Measurements from ENCODE around the gene AGAP3. TPM values are rescaled to one million over a fixed set of nuclear protein-coding genes. Genes with fewer than 3 reads are reported as not detected.

AGAP3 gene
- total RNA-seq, 4 donors from 2014 or later = 49.0 to 75.2 (median 66.2) TPM

GRCh38 chr7:151069841-151070573 lies 16.3 kb upstream of the AGAP3 start:
- Histone ChIP-seq H3K9me3 (no peaks in the 10 kb centered on the region), H3K4me1 (no peaks in the 10 kb centered on the region), H3K4me3 (replicated peaks in 1 of 3) (no peak overlapping the region), H3K27ac (no peak overlapping the region), H3K27me3 (no peaks in the 10 kb centered on the region), H3K36me3 (peaks cover 78 to 94% of the 10 kb centered on the region in 2 donors)
- intact Hi-C loops (cut with DNase I) = no loop called here
- DNase-seq = no peak
- 95 to 99% methylated on average over 12 to 17 of the region's 17 CpGs for WGBS, 2 donors
- TF ChIP-seq, protein P1, sequence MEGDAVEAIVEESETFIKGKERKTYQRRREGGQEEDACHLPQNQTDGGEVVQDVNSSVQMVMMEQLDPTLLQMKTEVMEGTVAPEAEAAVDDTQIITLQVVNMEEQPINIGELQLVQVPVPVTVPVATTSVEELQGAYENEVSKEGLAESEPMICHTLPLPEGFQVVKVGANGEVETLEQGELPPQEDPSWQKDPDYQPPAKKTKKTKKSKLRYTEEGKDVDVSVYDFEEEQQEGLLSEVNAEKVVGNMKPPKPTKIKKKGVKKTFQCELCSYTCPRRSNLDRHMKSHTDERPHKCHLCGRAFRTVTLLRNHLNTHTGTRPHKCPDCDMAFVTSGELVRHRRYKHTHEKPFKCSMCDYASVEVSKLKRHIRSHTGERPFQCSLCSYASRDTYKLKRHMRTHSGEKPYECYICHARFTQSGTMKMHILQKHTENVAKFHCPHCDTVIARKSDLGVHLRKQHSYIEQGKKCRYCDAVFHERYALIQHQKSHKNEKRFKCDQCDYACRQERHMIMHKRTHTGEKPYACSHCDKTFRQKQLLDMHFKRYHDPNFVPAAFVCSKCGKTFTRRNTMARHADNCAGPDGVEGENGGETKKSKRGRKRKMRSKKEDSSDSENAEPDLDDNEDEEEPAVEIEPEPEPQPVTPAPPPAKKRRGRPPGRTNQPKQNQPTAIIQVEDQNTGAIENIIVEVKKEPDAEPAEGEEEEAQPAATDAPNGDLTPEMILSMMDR (IDR thresholded peaks at IDR 0.05) = no peak
- no peak for TF ChIP-seq POLR2A (IDR thresholded peaks at IDR 0.05)

DNA sequence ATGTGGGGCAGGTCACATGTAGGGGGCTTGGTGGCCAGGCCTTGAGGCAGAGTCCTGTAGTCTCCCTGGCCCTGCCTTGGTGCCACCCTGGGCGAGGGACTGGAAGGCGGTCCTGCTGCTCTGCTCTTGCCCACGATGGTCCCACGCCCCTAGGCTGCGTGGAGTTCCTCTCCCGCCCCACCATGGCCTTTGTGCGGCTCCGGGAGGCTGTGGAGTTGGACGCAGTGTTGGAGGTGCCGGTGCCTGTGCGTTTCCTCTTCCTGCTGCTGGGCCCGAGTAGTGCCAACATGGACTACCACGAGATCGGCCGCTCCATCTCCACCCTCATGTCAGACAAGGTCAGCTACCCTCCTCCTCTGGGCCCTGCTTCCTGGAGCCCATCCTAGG lies 15.7 kb upstream of the AGAP3 start:
- H3K9me3 ChIP-seq = no peaks in the 10 kb centered on the region
- no peak for DNase-seq
- TF ChIP-seq POLR2A (IDR thresholded peaks at IDR 0.05) = no peak
- TF ChIP-seq, protein P1 (IDR thresholded peaks at IDR 0.05) = no peak
- H3K4me3 ChIP-seq (replicated peaks in 1 of 3) = no peak overlapping the region
- H3K36me3 ChIP-seq = peaks cover 78 to 94% of the 10 kb centered on the region in 2 donors
- intact Hi-C loops (cut with DNase I) = no loop called here
- H3K27me3 ChIP-seq = no peaks in the 10 kb centered on the region
- H3K27ac ChIP-seq = no peak overlapping the region
- H3K4me1 ChIP-seq = no peaks in the 10 kb centered on the region
- WGBS, 2 donors = 93 to 95% methylated on average over 4 to 13 of the region's 15 CpGs

DNA sequence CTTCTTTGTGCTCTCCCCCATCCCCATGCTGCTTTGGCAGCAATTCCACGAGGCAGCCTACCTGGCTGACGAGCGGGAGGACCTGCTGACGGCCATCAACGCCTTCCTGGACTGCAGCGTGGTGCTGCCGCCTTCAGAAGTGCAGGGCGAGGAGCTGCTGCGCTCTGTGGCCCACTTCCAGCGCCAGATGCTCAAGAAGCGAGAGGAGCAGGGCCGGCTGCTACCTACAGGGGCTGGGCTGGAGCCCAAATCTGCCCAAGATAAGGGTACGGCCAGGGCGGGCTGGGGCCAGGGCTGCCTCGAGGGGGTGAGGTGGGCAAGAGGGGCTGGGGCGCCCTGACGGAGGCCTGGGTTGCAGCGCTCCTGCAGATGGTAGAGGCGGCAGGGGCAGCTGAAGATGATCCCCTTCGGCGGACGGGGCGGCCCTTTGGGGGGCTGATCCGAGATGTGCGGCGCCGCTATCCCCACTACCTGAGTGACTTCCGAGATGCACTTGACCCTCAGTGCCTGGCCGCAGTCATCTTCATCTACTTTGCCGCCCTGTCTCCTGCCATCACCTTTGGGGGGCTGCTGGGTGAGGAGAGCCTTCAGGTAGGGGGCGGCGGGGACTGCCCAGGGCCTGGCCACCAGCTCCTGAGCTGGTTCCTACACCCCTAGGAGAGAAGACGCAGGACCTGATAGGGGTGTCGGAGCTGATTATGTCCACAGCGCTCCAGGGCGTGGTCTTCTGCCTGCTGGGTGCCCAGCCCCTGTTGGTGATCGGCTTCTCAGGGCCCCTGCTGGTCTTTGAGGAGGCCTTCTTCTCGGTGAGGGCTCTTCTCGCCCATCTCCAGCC lies 15.0 kb upstream of the AGAP3 start:
- intact Hi-C loops (cut with DNase I) = no loop called here
- Histone ChIP-seq H3K9me3 (no peaks in the 10 kb centered on the region), H3K4me1 (no peaks in the 10 kb centered on the region), H3K27ac (no peak overlapping the region), H3K36me3 (peaks cover 82 to 88% of the 10 kb centered on the region in 2 donors), H3K4me3 (replicated peaks in 1 of 3) (no peak overlapping the region), H3K27me3 (no peaks in the 10 kb centered on the region)
- no peak for TF ChIP-seq POLR2A (IDR thresholded peaks at IDR 0.05)
- TF ChIP-seq, protein P1 (IDR thresholded peaks at IDR 0.05) = no peak
- WGBS, 2 donors = 95 to 96% methylated on average over 20 to 37 of the region's 39 CpGs
- no peak for DNase-seq

DNA sequence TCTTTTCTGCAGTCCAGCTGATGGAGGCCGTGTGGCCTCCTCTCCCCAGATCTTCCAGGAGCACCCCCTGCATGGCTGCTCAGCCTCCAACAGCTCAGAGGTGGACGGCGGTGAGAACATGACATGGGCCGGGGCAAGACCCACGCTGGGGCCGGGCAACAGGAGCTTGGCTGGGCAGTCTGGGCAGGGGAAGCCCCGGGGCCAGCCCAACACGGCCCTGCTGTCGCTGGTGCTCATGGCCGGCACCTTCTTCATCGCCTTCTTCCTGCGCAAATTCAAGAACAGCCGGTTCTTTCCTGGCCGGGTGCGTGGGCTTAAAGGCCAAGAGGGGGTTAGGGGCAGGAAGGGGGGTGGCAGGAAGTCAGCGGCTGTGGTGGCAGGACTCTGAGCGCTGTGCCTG lies 12.3 kb upstream of the AGAP3 start:
- H3K27ac ChIP-seq = no peak overlapping the region
- DNase-seq = no peak
- WGBS, 2 donors = 90 to 94% methylated on average over 13 to 17 of the region's 17 CpGs
- H3K4me1 ChIP-seq = peaks cover 0 to 5% of the 10 kb centered on the region in 2 donors
- peaks cover 59 to 65% of the 10 kb centered on the region in 2 donors for H3K36me3 ChIP-seq
- TF ChIP-seq, protein P1 (IDR thresholded peaks at IDR 0.05) = no peak
- TF ChIP-seq POLR2A (IDR thresholded peaks at IDR 0.05) = no peak
- H3K27me3 ChIP-seq = no peaks in the 10 kb centered on the region
- H3K9me3 ChIP-seq = no peaks in the 10 kb centered on the region
- intact Hi-C loops (cut with DNase I) = no loop called here
- no peak overlapping the region for H3K4me3 ChIP-seq (replicated peaks in 1 of 3)
